B cell (primary cell): Measurements from ENCODE around the gene MYRIP. TPM values are rescaled to one million over a fixed set of nuclear protein-coding genes. Genes with fewer than 3 reads are reported as not detected.

Experiments
- ATAC-seq: fragments of 200-7000 bp; cut with Tn5 transposase; one replicate; pipeline ENCODE4 v1.10.0; 2021; ENCODE audit warnings: low read depth, mild to moderate bottlenecking, moderate number of reproducible peaks, moderate library complexity
- CTCF ChIA-PET: fragments of 350-600 bp; sonication (Branson Sonifier 250); formaldehyde crosslinking; loops from one replicate; lab custom pipeline; 2021; ENCODE audit warnings: antibody characterized with exemption, inconsistent platforms; lab: Charles Lee
- POLR2A ChIA-PET: fragments of 350-600 bp; sonication (Branson Sonifier 250); formaldehyde crosslinking; loops from one replicate; lab custom pipeline; 2021; ENCODE audit warnings: antibody characterized with exemption; lab: Charles Lee
- DNase-seq: peaks from one replicate; pipeline ENCODE4 v3.0.0; 2013
- H2AFZ ChIP-seq: 2 replicates; pipeline ENCODE4 v1.6.1; 2012; ENCODE audit warnings: mild to moderate bottlenecking, low read depth, low read length; ENCODE audit not compliant: insufficient read depth, poor library complexity, severe bottlenecking
- H3K27ac ChIP-seq, 2 donors: 1 replicate in 1 of 2; 2 replicates in 1 of 2; pipeline ENCODE4 v1.5.1; 2012 to 2013; ENCODE audit warnings: low read length in 2 of 2, mild to moderate bottlenecking in 2 of 2, moderate library complexity in 1 of 2
- H3K27me3 ChIP-seq, 4 experiments: fragments of 200-600 bp in 1 of 4; sonication (generic) in 1 of 4; replicated peaks in 1 of 4; 1 replicate in 2 of 4; 2 replicates in 2 of 4; pipeline versions ENCODE4 v1.6.1 to v1.7.0; 2013 to 2016; ENCODE audit warnings: low read length in 3 of 4, mild to moderate bottlenecking in 2 of 4, mixed read lengths in 1 of 4, moderate library complexity in 1 of 4; ENCODE audit not compliant: insufficient read depth in 4 of 4, control insufficient read depth in 3 of 4; ENCODE audit errors: control extremely low read depth in 1 of 4
- H3K36me3 ChIP-seq, 2 experiments: replicated peaks in 1 of 2; 1 replicate in 1 of 2; 2 replicates in 1 of 2; pipeline versions ENCODE4 v1.6.1 to v1.7.1; 2013; ENCODE audit warnings: low read length in 1 of 2; ENCODE audit not compliant: insufficient read depth in 2 of 2, control insufficient read depth in 1 of 2; ENCODE audit errors: control extremely low read depth in 1 of 2, extremely low read depth in 1 of 2
- H3K4me1 ChIP-seq, 2 donors: fragments of 200-600 bp in 1 of 2; sonication (generic) in 1 of 2; 1 replicate in 1 of 2; 2 replicates in 1 of 2; pipeline versions ENCODE4 v1.5.1 to v1.6.1; 2013 to 2017; ENCODE audit warnings: low read length in 2 of 2; ENCODE audit not compliant: control insufficient read depth in 2 of 2, insufficient read depth in 2 of 2
- H3K4me2 ChIP-seq: replicated peaks from 2 replicates; pipeline ENCODE3; 2012; ENCODE audit warnings: mild to moderate bottlenecking, low read depth, low read length; ENCODE audit not compliant: poor library complexity, severe bottlenecking
- H3K4me3 ChIP-seq, 5 experiments: fragments of 200-600 bp in 1 of 5; sonication (generic) in 1 of 5; 1 replicate in 3 of 5; 2 replicates in 2 of 5; pipeline versions ENCODE4 v1.5.1 to v1.7.0; 2011 to 2016; ENCODE audit warnings: low read length in 4 of 5, mild to moderate bottlenecking in 4 of 5, low read depth in 2 of 5, control low read depth in 1 of 5, moderate library complexity in 1 of 5; ENCODE audit not compliant: insufficient read depth in 1 of 5; ENCODE audit errors: control extremely low read depth in 1 of 5, extremely low read depth in 1 of 5
- H3K79me2 ChIP-seq: fragments of 200-600 bp; sonication (generic); one replicate; pipeline ENCODE4 v1.6.0; 2016; ENCODE audit warnings: low read length; ENCODE audit not compliant: control insufficient read depth, insufficient read depth
- H3K9ac ChIP-seq: fragments of 200-600 bp; sonication (generic); 2 replicates; pipeline ENCODE4 v1.6.1; 2017; ENCODE audit warnings: mild to moderate bottlenecking, low read length, moderate library complexity
- H3K9me3 ChIP-seq, 3 donors: one replicate each; pipeline versions ENCODE4 v1.6.1 to v1.7.1; 2013; ENCODE audit warnings: low read length in 2 of 3; ENCODE audit not compliant: control insufficient read depth in 2 of 3, insufficient read depth in 1 of 3; ENCODE audit errors: control extremely low read depth in 1 of 3
- H4K20me1 ChIP-seq: 2 replicates; pipeline ENCODE4 v1.6.0; 2012; ENCODE audit warnings: mild to moderate bottlenecking, low read length; ENCODE audit not compliant: insufficient read depth, control insufficient read depth, poor library complexity, severe bottlenecking
- H3K27ac Mint-ChIP-seq: one replicate; pipeline ENCODE4 v1.8.0; 2021; ENCODE audit warnings: mixed read lengths
- H3K27me3 Mint-ChIP-seq: one replicate; pipeline ENCODE4 v1.8.0; 2021; ENCODE audit warnings: mixed read lengths
- H3K4me1 Mint-ChIP-seq: one replicate; pipeline ENCODE4 v1.8.0; 2021; ENCODE audit warnings: mixed read lengths
- H3K4me3 Mint-ChIP-seq: one replicate; pipeline ENCODE4 v1.8.0; 2021; ENCODE audit warnings: mixed read lengths
- H3K9me3 Mint-ChIP-seq: one replicate; pipeline ENCODE4 v1.8.0; 2022; ENCODE audit warnings: mixed read lengths; ENCODE audit not compliant: insufficient read depth
- EZH2 ChIP-seq: IDR thresholded peaks from 2 replicates; pipeline ENCODE4 v1.6.1; 2012; ENCODE audit warnings: borderline replicate concordance, low read depth, mild to moderate bottlenecking, moderate library complexity, low read length; ENCODE audit not compliant: insufficient read depth, poor library complexity, severe bottlenecking
- WGBS: methylation state at CpG from one replicate; pipeline ENCODE4 v1.1.5; 2013; ENCODE audit warnings: missing lambda C conversion rate; ENCODE audit not compliant: insufficient coverage; 5-methylcytosine and 5-hydroxymethylcytosine counted together
- intact Hi-C: fragments of 100-400 bp; cut with micrococcal nuclease; formaldehyde crosslinking; loops from one replicate; pipeline ENCODE4 v1.10.0; 2022
- polyA plus RNA-seq: library from polyadenylated mRNA; depleted of rRNA; stranded (reverse); fragments of >200 nt; gene quantifications from 2 replicates; pipeline ENCODE4 v1.2.3, GENCODE V29; 2012
- total RNA-seq, 2 donors: library from RNA; stranded (reverse); fragments of 120-200 nt in 1 of 2; gene quantifications; 1 replicate in 1 of 2; 2 replicates in 1 of 2; pipeline versions ENCODE4 v1.2.3 to v1.2.4, GENCODE V29; 2013 to 2022
- TF ChIP-seq, protein P1 (sequence below): fragments of 200-600 bp; IDR thresholded peaks from one replicate; pipeline ENCODE4 v1.8.0; 2022; ENCODE audit warnings: antibody characterized with exemption, mild to moderate bottlenecking

Gene MYRIP
- total and polyA plus RNA-seq, 2 donors (not counting 1 experiment from before 2014, with no cell fraction given) = 0.03 to 0.10 TPM

DNA sequence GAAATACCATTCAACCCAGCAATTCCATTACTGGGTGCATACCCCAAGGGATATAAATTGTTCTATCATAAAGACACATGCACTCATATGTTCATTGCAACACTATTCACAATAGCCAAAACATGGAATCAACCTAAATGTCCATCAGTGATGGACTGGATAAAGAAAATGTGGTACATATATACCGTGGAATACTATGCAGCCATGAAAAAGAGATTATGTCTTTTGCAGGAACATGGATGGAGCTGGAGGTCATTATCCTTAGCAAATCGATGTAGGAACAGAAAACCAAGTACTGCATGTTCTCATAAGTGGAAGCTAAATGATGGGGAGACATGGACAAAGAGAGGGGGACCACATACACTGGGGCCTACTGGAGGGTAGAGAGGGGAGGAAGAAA, 5.5 kb upstream of the MYRIP start:
- CTCF ChIA-PET = no interaction called here
- POLR2A ChIA-PET = no interaction called here

DNA sequence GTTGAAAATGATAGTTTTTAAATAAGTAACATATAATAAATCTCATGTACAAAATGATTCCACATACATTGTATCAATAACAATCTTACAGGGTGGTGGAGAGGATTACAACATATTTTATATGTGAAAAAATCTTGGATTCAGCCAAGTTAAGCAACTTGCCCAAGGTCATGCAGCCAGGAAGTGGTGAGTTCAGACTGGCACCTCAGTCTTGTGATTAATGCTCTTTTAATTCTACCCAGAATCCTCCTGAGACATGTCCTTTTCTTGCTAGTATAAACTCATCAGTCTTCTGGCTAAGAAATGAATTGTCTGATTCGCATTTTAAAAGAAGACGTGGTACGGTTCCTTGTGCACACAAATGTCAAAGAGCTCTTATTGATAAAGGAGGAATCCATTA, 4.5 kb upstream of the MYRIP start:
- Histone ChIP-seq H3K4me3 (no peak overlapping the region), H3K36me3 (no peaks in the 10 kb centered on the region), H3K27ac (no peak overlapping the region), H3K79me2 (no peaks in the 10 kb centered on the region), H2AFZ (no peak overlapping the region), H3K9ac (no peak overlapping the region), H3K4me2 (no peak overlapping the region), H4K20me1 (no peaks in the 10 kb centered on the region), H3K9me3 (peaks cover 1 to 8% (median 4%) of the 10 kb centered on the region in 3 donors), H3K27me3 (peaks cover 0 to 16% (median 2%) of the 10 kb centered on the region in 4 experiments), H3K4me1 (peaks cover 3 to 4% of the 10 kb centered on the region in 2 donors)
- TF ChIP-seq, protein P1, sequence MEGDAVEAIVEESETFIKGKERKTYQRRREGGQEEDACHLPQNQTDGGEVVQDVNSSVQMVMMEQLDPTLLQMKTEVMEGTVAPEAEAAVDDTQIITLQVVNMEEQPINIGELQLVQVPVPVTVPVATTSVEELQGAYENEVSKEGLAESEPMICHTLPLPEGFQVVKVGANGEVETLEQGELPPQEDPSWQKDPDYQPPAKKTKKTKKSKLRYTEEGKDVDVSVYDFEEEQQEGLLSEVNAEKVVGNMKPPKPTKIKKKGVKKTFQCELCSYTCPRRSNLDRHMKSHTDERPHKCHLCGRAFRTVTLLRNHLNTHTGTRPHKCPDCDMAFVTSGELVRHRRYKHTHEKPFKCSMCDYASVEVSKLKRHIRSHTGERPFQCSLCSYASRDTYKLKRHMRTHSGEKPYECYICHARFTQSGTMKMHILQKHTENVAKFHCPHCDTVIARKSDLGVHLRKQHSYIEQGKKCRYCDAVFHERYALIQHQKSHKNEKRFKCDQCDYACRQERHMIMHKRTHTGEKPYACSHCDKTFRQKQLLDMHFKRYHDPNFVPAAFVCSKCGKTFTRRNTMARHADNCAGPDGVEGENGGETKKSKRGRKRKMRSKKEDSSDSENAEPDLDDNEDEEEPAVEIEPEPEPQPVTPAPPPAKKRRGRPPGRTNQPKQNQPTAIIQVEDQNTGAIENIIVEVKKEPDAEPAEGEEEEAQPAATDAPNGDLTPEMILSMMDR = no peak
- no peak for TF ChIP-seq EZH2
- ATAC-seq (no peak), DNase-seq (no peak)
- H3K27me3 Mint-ChIP-seq = peaks cover 40% of the 10 kb centered on the region
- H3K4me3 Mint-ChIP-seq = no peak overlapping the region
- intact Hi-C loops = no loop called here
- H3K9me3 Mint-ChIP-seq = no peaks in the 10 kb centered on the region
- no peak overlapping the region for H3K27ac Mint-ChIP-seq
- peaks cover 8% of the 10 kb centered on the region for H3K4me1 Mint-ChIP-seq
- 89% methylated on average over 3 of the region's 3 CpGs for WGBS
- CTCF ChIA-PET = no interaction called here
- POLR2A ChIA-PET = no interaction called here

More for the DNA sequence above, 5.5 kb upstream of the MYRIP start:
- DNase-seq = no peak
- H3K4me3 Mint-ChIP-seq = no peak overlapping the region
- Histone ChIP-seq H3K27me3 (peaks cover 0 to 12% (median 1%) of the 10 kb centered on the region in 4 experiments), H2AFZ (no peak overlapping the region), H3K4me3 (no peak overlapping the region), H3K27ac (no peak overlapping the region), H3K9ac (no peak overlapping the region), H3K4me1 (no peaks in the 10 kb centered on the region), H3K4me2 (no peak overlapping the region), H4K20me1 (no peaks in the 10 kb centered on the region), H3K9me3 (peaks cover 1 to 8% (median 4%) of the 10 kb centered on the region in 3 donors), H3K36me3 (no peaks in the 10 kb centered on the region), H3K79me2 (no peaks in the 10 kb centered on the region)
- WGBS = 75% methylated on average over 2 of the region's 2 CpGs
- no peaks in the 10 kb centered on the region for H3K9me3 Mint-ChIP-seq
- H3K27me3 Mint-ChIP-seq = peaks cover 41% of the 10 kb centered on the region
- peaks cover 5% of the 10 kb centered on the region for H3K4me1 Mint-ChIP-seq
- ATAC-seq = no peak
- intact Hi-C loops = no loop called here
- no peak overlapping the region for H3K27ac Mint-ChIP-seq
- no peak for TF ChIP-seq EZH2
- TF ChIP-seq, protein P1 = no peak
